Smooth muscle cell (in vitro differentiated cells): ENCODE data around the gene PIK3C2A. TPM values are rescaled to one million over a fixed set of nuclear protein-coding genes. Genes with fewer than 3 reads are reported as not detected.

Experiments
- DNase-seq: peaks from one replicate; lab custom pipeline; 2025; ENCODE audit not compliant: unreplicated experiment; lab: John Stamatoyannopoulos, UW
- H2AFZ ChIP-seq: fragments of 200-600 bp; sonication (generic); 2 replicates; pipeline ENCODE4 v1.6.0; 2016; ENCODE audit warnings: antibody characterized with exemption, low read depth, mild to moderate bottlenecking
- H3F3A ChIP-seq: fragments of 200-600 bp; sonication (generic); 2 replicates; pipeline ENCODE4 v1.6.0; 2017; ENCODE audit warnings: antibody characterized with exemption, low read depth
- H3K27ac ChIP-seq: fragments of 200-600 bp; sonication (generic); 2 replicates; pipeline ENCODE4 v1.5.1; 2016; ENCODE audit warnings: low read depth, mild to moderate bottlenecking
- H3K27me3 ChIP-seq: fragments of 200-600 bp; sonication (generic); 2 replicates; pipeline ENCODE4 v1.6.1; 2016; ENCODE audit warnings: low read depth, mild to moderate bottlenecking
- H3K36me3 ChIP-seq: fragments of 200-600 bp; sonication (generic); 2 replicates; pipeline ENCODE4 v1.5.1; 2016; ENCODE audit warnings: low read depth
- H3K4me1 ChIP-seq: fragments of 200-600 bp; sonication (generic); 2 replicates; pipeline ENCODE4 v1.5.1; 2016; ENCODE audit warnings: low read depth
- H3K4me2 ChIP-seq: fragments of 200-600 bp; sonication (generic); 2 replicates; pipeline ENCODE4 v1.6.0; 2016; ENCODE audit warnings: mild to moderate bottlenecking
- H3K4me3 ChIP-seq: fragments of 200-600 bp; sonication (generic); 2 replicates; pipeline ENCODE4 v1.5.1; 2016; ENCODE audit warnings: mild to moderate bottlenecking
- H3K79me2 ChIP-seq: fragments of 200-600 bp; sonication (generic); 2 replicates; pipeline ENCODE4 v1.6.0; 2016; ENCODE audit warnings: low read depth, mild to moderate bottlenecking
- H3K9ac ChIP-seq: fragments of 200-600 bp; sonication (generic); 2 replicates; pipeline ENCODE4 v1.6.0; 2016; ENCODE audit warnings: low read depth
- H3K9me3 ChIP-seq: fragments of 200-600 bp; sonication (generic); replicated peaks from 2 replicates; pipeline ENCODE4 v1.5.1; 2016; ENCODE audit warnings: low read depth
- H4K20me1 ChIP-seq: fragments of 200-600 bp; sonication (generic); 2 replicates; pipeline ENCODE4 v1.6.0; 2016; ENCODE audit warnings: low read depth
- WGBS: methylation state at CpG from one replicate; pipeline ENCODE4 v1.1.7; 2016; ENCODE audit warnings: low lambda C conversion rate; 5-methylcytosine and 5-hydroxymethylcytosine counted together
- polyA plus RNA-seq: library from polyadenylated mRNA; unstranded; fragments of >200 nt; fragmentation: Nextera tagmentation; extraction: Ambion mirVana; gene quantifications from 2 replicates; pipeline ENCODE4 v1.2.1, GENCODE V29; 2016
- total RNA-seq: library from RNA; depleted of rRNA; stranded (reverse); fragments of >200 nt; gene quantifications from 2 replicates; pipeline ENCODE4 v1.2.3, GENCODE V29; 2014
- TF ChIP-seq, protein P1 (sequence below): fragments of 200-600 bp; sonication (generic); IDR thresholded peaks from 2 replicates; pipeline ENCODE4 v1.5.1; 2017; ENCODE audit warnings: borderline replicate concordance, mild to moderate bottlenecking, antibody characterized with exemption; ENCODE audit not compliant: insufficient read depth, poor library complexity, severe bottlenecking

Gene PIK3C2A
- total and polyA plus RNA-seq, 2 experiments from 2014 or later, result 10.0 to 50.6 TPM

DNA sequence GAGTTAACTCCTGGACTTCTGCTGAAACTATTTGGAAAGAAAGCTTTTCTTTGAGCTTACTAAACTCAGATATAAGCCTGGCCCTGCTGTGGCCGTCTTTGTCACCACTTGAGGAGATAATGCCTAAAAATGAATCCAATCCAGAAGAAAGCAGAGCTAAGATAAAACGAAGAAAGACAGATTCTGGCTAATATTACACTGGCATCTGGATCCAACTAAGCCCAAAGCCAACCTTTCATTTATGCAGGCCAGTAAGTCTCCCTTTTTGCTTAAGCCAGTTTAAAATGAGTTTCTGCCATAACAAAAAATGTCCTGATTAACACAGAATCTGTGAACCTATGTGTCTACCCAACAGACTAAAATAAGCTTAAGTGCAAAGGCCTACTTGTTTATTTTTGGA is 34.5 kb downstream of the PIK3C2A start:
- H4K20me1 ChIP-seq, result peaks cover 92% of the 10 kb centered on the region
- H3K27ac ChIP-seq, result no peak overlapping the region
- H3F3A ChIP-seq, result no peaks in the 10 kb centered on the region
- 46% methylated on average over 2 of the region's 2 CpGs for WGBS
- H3K79me2 ChIP-seq, result peaks cover 70% of the 10 kb centered on the region
- H3K36me3 ChIP-seq, result no peaks in the 10 kb centered on the region
- TF ChIP-seq, protein P1, sequence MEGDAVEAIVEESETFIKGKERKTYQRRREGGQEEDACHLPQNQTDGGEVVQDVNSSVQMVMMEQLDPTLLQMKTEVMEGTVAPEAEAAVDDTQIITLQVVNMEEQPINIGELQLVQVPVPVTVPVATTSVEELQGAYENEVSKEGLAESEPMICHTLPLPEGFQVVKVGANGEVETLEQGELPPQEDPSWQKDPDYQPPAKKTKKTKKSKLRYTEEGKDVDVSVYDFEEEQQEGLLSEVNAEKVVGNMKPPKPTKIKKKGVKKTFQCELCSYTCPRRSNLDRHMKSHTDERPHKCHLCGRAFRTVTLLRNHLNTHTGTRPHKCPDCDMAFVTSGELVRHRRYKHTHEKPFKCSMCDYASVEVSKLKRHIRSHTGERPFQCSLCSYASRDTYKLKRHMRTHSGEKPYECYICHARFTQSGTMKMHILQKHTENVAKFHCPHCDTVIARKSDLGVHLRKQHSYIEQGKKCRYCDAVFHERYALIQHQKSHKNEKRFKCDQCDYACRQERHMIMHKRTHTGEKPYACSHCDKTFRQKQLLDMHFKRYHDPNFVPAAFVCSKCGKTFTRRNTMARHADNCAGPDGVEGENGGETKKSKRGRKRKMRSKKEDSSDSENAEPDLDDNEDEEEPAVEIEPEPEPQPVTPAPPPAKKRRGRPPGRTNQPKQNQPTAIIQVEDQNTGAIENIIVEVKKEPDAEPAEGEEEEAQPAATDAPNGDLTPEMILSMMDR, result no peak
- no peak overlapping the region for H2AFZ ChIP-seq
- H3K9ac ChIP-seq, result no peak overlapping the region
- H3K9me3 ChIP-seq, result no peaks in the 10 kb centered on the region
- H3K4me3 ChIP-seq, result no peak overlapping the region
- DNase-seq, result no peak
- no peaks in the 10 kb centered on the region for H3K27me3 ChIP-seq
- no peaks in the 10 kb centered on the region for H3K4me1 ChIP-seq
- H3K4me2 ChIP-seq, result no peak overlapping the region

DNA sequence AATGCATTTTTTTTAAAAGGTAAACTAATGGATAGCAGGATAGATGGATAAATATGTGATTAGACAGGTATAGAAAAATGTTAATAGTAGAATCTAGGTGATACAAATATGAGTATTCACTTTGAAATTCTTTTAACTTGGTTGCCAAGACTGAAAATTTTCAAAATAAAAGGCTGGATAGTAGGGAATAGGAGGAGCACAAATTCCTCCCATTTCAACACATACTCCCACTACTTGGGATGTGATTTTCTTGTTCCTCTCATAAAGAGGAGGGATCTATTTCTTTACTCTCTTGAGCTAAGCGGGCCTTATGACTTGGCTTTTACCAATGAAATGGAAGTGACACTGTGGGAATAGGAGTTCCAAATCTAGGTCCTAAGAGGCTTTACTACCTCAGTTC is 35.9 kb downstream of the PIK3C2A start:
- H3F3A ChIP-seq, result no peaks in the 10 kb centered on the region
- no peak overlapping the region for H3K9ac ChIP-seq
- no peak overlapping the region for H3K4me3 ChIP-seq
- no peaks in the 10 kb centered on the region for H3K27me3 ChIP-seq
- 97% methylated on average over 1 of the region's 1 CpG for WGBS
- no peaks in the 10 kb centered on the region for H3K4me1 ChIP-seq
- H3K79me2 ChIP-seq, result peaks cover 66% of the 10 kb centered on the region
- DNase-seq, result no peak
- peaks cover 91% of the 10 kb centered on the region for H4K20me1 ChIP-seq
- H2AFZ ChIP-seq, result no peak overlapping the region
- no peaks in the 10 kb centered on the region for H3K36me3 ChIP-seq
- TF ChIP-seq, protein P1, result no peak
- no peak overlapping the region for H3K4me2 ChIP-seq
- H3K27ac ChIP-seq, result no peak overlapping the region
- no peaks in the 10 kb centered on the region for H3K9me3 ChIP-seq

DNA sequence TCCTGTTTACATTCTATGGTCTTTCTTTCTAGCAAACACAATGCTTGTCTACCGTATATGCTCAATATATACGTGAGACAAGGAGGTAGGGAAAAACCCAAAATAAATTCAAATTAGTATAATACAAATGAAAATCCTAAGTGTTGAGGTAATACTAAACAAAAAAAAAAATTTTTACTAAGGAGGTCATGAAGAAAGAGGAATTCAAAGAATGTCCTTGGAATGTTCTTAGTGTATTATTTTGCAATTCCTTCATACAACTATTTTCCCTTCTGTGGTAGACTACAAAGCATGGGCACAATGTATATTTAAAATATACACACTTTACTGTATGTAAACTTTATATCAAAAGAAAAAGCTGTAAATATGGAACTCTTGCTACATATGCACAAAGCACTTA is 36.4 kb downstream of the PIK3C2A start:
- H3K9me3 ChIP-seq, result no peaks in the 10 kb centered on the region
- WGBS, result 95% methylated on average over 2 of the region's 2 CpGs
- no peaks in the 10 kb centered on the region for H3F3A ChIP-seq
- DNase-seq, result no peak
- no peaks in the 10 kb centered on the region for H3K4me1 ChIP-seq
- peaks cover 91% of the 10 kb centered on the region for H4K20me1 ChIP-seq
- no peak overlapping the region for H3K9ac ChIP-seq
- H3K4me2 ChIP-seq, result no peak overlapping the region
- H3K79me2 ChIP-seq, result peaks cover 65% of the 10 kb centered on the region
- no peak overlapping the region for H2AFZ ChIP-seq
- TF ChIP-seq, protein P1, result no peak
- H3K36me3 ChIP-seq, result no peaks in the 10 kb centered on the region
- no peak overlapping the region for H3K27ac ChIP-seq
- H3K4me3 ChIP-seq, result no peak overlapping the region
- H3K27me3 ChIP-seq, result no peaks in the 10 kb centered on the region

DNA sequence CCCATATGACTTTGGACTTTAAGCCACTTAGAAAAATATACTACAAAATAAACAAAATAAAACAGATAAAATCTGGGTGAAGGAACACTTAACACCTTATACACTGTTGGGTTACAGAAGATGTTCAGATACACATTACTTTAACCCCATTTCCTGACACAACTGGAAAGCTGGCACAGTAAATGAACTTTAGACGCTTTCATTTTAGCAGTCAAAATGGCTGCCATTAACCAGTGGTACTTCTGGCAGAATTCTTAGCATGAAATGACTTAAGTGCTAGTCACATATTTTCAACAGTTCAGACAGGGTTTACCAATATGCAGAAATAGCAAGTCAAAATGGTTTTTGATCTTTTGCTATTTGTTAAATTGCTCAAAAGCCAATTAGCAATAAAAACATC is 37.9 kb downstream of the PIK3C2A start:
- TF ChIP-seq, protein P1, result no peak
- no peak overlapping the region for H3K9ac ChIP-seq
- H3K4me1 ChIP-seq, result no peaks in the 10 kb centered on the region
- no peaks in the 10 kb centered on the region for H3K9me3 ChIP-seq
- peaks cover 65% of the 10 kb centered on the region for H3K79me2 ChIP-seq
- no peak overlapping the region for H2AFZ ChIP-seq
- H3K4me2 ChIP-seq, result no peak overlapping the region
- H3K27me3 ChIP-seq, result no peaks in the 10 kb centered on the region
- no peak for DNase-seq
- no peak overlapping the region for H3K27ac ChIP-seq
- H3F3A ChIP-seq, result no peaks in the 10 kb centered on the region
- H3K36me3 ChIP-seq, result no peaks in the 10 kb centered on the region
- WGBS, result 97% methylated on average over 1 of the region's 1 CpG
- H3K4me3 ChIP-seq, result no peak overlapping the region
- peaks cover 91% of the 10 kb centered on the region for H4K20me1 ChIP-seq
